Muscle of back (tissue), 13 donors: Measurements from ENCODE around the gene HINT2. TPM values are rescaled to one million over a fixed set of nuclear protein-coding genes. Genes with fewer than 3 reads are reported as not detected.
A peak's percentile ranks its signal among the peaks of the same experiment; 100 is the strongest.

Source experiments
- DNase-seq, 3 donors: peaks; one replicate each; pipeline versions ENCODE4 v3.0.0 to v3.0.0-alpha.2; 2013
- long read RNA-seq, 9 donors: transcript quantifications; one replicate each; lab custom pipeline, GENCODE V29; 2026
- polyA plus RNA-seq, 10 donors: library from polyadenylated mRNA; unstranded; fragments of 120-200 nt; gene quantifications; one replicate each; pipeline ENCODE4 v1.2.1, GENCODE V29; 2013; ENCODE audit not compliant: insufficient read length in 10 of 10

Gene HINT2
- 10 to 100 TPM; 23.9 to 33.1 (median 30.3) TPM for polyA plus RNA-seq
- long read RNA-seq, donor 1, transcript HINT2-201 (5 exons, 628 nt) = major isoform, 14 of 17 reads
- long read RNA-seq, donor 1, partial matches to known transcripts = 0 of 17 reads
- long read RNA-seq, donor 1, other reads (novel, unspliced or antisense) = 0 of 17 reads
- long read RNA-seq, donor 2, transcript HINT2-201 (5 exons, 628 nt) = major isoform, 23 of 28 reads
- long read RNA-seq, donor 2, partial matches to known transcripts = 0 of 28 reads
- long read RNA-seq, donor 2, other reads (novel, unspliced or antisense) = 0 of 28 reads
- long read RNA-seq, donor 3 = 0 reads
- long read RNA-seq, donor 4, transcript HINT2-201 (5 exons, 628 nt) = major isoform, 16 of 18 reads
- long read RNA-seq, donor 4, partial matches to known transcripts = 0 of 18 reads
- long read RNA-seq, donor 4, other reads (novel, unspliced or antisense) = 0 of 18 reads
- long read RNA-seq, donor 5, transcript HINT2-201 (5 exons, 628 nt) = major isoform, 22 of 25 reads
- long read RNA-seq, donor 5, partial matches to known transcripts = 0 of 25 reads
- long read RNA-seq, donor 5, other reads (novel, unspliced or antisense) = 0 of 25 reads
- long read RNA-seq, donor 6, transcript HINT2-201 (5 exons, 628 nt) = major isoform, 19 of 19 reads
- long read RNA-seq, donor 6, partial matches to known transcripts = 0 of 19 reads
- long read RNA-seq, donor 6, other reads (novel, unspliced or antisense) = 0 of 19 reads
- long read RNA-seq, donor 7, transcript HINT2-201 (5 exons, 628 nt) = major isoform, 26 of 30 reads
- long read RNA-seq, donor 7, partial matches to known transcripts = 0 of 30 reads
- long read RNA-seq, donor 7, other reads (novel, unspliced or antisense) = 0 of 30 reads
- long read RNA-seq, donor 8, transcript HINT2-201 (5 exons, 628 nt) = major isoform, 14 of 16 reads
- long read RNA-seq, donor 8, partial matches to known transcripts = 0 of 16 reads
- long read RNA-seq, donor 8, other reads (novel, unspliced or antisense) = 0 of 16 reads
- long read RNA-seq, donor 9, partial matches to known transcripts = 0 of 1 reads
- long read RNA-seq, donor 9, other reads (novel, unspliced or antisense) = 0 of 1 reads

GRCh38 chr9:35814841-35815543, at the start of gene HINT2:
Gene HINT2 (minus strand): TSS chr9:35815042. CDS start chr9:35814979, 63 bp downstream.
- peak; percentile 97 to 99 (median 99) for DNase-seq

DNA sequence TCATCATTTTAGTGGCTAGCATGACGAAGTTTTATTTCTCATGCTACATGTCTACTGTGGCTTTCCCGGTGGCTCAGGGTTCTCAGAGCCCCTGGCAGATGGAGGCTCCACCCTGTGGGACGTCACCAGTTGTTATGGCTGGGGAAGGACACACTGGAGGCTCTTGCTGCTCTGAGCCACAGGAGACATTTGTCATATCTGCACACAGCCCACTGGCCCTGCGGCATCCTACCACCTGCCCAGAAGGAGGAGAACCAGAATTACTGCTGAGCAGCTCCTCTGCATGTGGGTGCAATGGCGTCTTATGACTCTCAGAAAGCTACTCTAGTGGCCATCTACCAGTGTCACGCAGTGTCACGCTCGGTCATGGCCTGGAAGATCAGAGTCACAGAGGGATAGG, 48.7 kb upstream of the HINT2 start:
- no peak for DNase-seq

DNA sequence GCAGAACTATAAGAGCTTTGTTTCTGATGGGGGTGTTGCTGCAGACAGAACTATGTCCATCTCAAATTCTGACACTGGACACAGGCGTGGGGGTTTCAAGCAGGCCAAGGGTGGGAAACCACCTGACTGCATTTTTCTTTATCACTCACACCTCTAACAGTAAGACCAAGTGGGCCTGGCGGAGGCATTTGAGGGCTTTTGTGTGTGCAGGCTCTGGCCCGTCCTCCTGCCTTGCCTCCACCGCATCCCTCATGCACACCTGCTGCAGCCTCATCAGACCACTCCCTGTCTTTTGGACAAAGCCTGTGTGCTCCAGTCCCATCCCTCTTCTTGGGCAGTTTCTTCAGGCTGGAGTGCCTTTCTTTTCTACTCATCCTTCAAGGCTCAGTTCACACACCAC, 47.5 kb upstream of the HINT2 start:
- no peak for DNase-seq

- no peak for DNase-seq
Measured at GRCh38 chr9:35861161-35861897, 46.5 kb upstream of the HINT2 start.

GRCh38 chr9:35859990-35860339, 45.1 kb upstream of the HINT2 start:
- peak in 1 of 3 donors; percentile 35 for DNase-seq

DNA sequence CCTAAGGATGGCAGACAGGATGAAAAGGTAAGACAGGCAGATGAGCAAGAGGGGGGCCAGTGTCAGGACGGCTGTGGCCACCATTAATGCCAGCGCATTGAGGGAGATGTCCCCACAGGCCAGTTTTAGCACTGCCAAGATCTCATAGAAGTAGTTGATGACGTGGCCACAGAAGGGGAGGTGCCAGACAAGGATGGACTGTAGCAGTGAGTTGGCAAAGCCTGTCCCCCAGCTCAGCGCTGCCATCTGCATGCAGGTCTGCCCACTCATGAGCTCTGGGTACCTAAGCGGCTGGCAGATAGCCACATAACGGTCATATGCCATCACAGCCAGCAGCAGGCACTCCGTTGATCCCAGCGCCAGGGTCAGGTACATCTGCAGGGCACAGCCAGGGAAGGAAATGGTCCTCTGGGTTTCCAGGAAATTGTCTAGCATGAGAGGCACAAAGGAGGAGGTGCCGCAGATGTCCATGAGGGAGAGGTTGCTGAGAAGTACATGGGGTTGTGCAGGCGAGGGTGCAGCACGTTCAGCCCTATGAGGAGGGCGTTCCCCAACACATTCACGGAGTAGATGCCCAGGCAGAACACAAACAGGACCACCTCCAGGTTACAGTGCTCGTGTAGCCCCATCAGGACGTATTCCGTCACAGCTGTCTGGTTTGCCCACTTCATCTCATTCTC, 44.6 kb upstream of the HINT2 start:
- peak in 1 of 3 donors; percentile 27 for DNase-seq

DNA sequence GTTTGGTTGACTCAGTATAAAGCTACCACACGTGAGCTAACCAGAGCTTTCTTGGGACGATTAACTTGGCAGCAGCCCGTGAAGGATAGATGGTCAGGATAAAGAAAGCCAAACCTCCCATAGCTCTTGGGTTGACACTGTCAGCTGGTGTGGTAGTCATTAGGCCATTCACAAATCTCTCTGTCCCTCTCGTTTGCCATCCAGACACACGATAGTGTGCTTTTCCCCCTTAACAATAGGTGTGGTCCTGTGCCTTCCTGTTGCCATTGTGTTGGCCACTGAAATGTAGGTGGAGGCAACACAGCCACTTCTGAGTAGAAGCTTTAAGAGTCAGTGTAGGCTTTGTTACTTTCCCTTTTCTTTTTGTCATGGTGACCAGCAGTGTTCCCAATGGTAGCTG, 43.6 kb upstream of the HINT2 start:
- DNase-seq = no peak

DNA sequence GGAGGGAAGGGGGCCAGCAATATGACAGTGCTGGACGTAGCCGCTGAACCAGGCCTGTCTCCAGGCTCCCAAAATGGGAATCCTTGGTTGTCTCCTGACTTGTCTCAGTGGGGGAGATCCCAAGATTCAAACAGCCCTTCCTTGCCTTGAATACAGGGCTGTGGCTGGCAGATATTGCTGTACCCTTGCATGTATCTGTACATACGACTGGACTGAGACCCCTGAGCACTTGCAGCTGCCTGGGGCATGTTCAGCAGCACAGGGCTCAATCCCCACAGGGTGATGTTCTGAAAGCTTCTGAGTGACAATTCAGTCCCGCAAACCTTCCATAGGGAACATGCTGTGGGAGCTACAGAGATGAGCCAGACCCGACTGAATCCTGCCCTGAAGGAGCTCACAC, 42.0 kb upstream of the HINT2 start:
- no peak for DNase-seq

DNA sequence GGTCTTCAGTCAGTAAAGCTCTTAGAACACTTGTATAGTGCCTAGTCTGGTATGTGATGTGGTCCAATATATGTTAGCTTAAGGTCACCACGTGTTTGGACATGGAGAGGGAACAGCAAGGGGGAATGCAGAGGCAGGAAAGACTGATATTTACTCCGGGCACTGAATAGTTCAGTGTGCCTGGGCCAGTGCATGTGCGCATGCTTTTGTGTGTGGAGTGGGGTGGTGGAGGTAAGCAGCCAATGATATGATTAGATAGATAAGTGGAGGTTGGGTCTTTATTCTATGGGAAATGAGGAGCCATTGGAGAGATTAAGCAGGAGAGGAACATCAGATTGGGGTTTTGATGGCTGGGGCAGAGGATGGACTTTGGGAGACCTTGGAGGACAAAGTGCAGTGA, 41.4 kb upstream of the HINT2 start:
- DNase-seq = no peak

DNA sequence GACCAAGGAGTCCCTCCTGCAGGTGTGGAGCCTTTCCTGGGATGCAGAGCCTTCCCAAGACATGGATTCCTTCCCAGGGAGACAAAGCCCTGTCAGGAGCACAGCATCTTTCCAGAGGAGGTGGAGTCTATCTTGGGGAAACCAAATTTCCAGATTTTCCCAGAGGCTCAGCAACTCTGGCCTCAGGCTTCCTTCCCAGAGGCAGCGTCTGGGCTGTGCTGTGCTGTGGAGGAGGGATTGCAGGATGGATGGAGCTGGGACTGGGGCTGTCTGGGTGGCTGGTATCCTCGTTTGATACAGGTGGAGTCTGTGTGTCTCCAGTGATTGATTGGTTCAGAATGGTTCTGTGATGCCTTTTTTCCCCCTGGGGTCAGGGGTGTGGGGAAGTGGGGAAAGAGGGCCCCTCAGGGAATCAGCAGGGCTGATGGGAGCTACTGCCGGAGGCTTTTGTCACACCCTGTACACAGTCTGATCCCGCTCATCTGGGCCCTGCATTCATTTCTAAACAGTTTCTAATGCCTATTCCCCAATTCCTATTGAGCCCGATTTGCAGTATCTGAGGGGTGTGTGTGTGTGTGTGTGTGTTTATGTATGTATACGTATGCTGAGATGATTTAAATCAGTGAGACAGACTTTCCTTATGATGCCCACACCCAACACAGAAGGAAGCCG, 39.4 kb upstream of the HINT2 start:
- no peak for DNase-seq

- no peak for DNase-seq
Measured at GRCh38 chr9:35852876-35853865, 38.3 kb upstream of the HINT2 start.

DNA sequence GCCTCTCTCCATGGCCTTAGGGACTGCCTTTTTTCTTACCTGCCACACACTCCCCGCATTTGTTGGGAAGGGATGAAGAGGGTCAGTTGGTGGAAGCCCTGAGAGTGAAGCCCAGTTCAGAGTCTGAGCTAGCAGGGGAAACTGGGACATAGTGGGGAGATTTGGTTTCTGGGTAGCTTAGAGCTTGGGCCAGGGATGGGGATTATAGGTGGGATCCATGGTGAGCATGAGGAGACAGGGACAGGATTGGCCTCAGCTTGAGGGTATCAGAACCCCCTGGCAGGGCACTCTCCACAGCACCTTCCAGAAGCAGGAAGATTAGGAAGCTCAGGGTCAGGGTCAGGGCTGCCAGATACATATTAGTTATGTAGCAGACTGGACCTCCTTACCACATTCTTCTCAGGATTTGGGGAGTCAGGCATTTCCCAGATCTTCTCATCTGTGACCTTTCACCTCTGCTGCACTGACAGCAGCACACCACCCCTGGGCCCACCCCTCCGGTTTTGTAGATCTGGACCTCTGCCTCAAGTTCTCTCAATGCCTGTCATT, 37.5 kb upstream of the HINT2 start:
- no peak for DNase-seq

GRCh38 chr9:35847792-35848572, 33.1 kb upstream of the HINT2 start:
- peak in 2 of 3 donors; percentile 36 to 72 for DNase-seq

DNA sequence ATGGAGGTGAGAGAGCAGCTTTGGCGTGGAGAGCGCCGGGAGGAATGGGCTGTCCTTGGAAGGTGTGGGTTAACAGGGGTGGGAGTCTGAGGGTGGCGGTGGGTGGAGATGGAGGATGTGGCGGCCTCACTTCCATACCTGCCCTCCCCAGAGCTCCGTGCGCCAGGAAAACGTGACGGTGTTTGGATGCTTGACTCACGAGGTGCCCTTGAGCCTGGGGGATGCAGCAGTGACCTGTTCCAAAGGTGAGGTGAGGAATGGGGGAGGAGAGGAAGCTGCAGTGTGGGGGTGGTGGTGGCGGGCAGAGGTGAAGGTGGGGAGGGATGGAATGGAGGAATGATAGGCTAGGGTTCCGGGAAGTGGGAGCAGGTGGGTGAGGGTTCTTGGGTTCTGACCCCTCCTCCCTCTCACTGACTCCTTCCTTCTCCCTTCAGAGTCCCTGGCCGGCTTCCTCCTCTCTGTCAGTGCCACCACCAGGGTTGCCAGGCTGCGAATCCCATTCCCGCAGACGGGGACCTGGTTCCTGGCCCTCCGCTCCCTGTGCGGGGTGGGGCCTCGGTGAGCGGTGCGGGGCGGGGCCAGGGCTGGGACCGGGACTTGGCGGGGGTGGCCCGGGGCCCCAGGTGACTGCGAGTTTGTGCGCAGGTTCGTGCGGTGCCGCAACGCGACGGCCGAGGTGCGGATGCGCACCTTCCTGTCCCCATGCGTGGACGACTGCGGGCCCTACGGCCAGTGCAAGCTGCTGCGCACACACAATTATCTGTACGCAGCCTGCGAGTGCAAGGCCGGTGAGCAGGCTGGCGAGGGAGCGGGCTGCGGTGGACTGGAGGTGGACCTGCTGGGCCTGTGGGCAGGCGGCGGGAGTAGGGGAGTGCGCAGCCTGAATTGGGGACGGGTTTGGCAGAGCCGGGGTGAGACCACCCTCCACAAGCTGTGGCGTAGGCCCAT, 31.3 kb upstream of the HINT2 start:
- DNase-seq = no peak

DNA sequence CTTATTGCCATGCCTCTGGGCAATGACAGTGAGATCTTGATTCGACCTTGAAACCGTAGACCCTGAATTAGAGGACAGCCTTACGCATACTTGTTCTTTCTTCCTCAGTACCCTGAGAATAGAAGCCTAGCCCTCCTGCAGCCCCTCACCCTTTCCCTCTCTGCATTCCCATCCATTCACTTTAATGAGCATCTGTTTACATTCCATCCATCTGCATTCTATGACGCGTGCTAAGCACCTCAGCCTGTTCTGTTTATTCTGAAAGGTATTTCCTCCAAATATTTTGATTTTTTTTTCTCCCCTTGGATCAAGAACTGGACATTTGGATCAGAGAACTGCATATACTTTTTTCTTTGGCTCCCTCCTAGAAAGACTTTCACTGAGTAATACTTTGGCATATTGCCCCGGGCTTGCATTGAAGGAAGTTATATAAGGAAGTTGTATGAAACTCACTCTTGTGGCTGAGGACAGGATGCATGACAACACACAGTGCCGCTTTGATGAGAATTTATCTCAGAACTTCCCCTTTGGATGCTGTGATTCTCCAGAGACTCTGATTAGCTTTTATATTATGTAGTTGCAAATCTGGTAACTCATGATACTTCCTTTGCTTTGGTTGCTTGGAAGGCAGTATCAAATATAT, 29.9 kb upstream of the HINT2 start:
- peak; percentile 91 to 95 (median 92) for DNase-seq

- DNase-seq = no peak
Measured at GRCh38 chr9:35842795-35843194, 28.0 kb upstream of the HINT2 start.
